Ureter (tissue), 1 donor: Measurements from ENCODE around the gene LRRC71. TPM values are rescaled to one million over a fixed set of nuclear protein-coding genes. Genes with fewer than 3 reads are reported as not detected.

ENCODE experiments used
- DNase-seq: peaks from one replicate; pipeline ENCODE4 v3.0.0-alpha.2; 2020; ENCODE audit warnings: low spot score
- total RNA-seq: library from RNA; stranded (reverse); gene quantifications from one replicate; pipeline ENCODE4 v1.2.4, GENCODE V29; 2023
- donor health status: DM: yes; HTN: yes; CAD: no.

The LRRC71 gene
- total RNA-seq, 1 donor from 2014 or later: not detected

GRCh38 chr1:156945881-156946661, 25.6 kb downstream of the LRRC71 start:
- DNase-seq: no peak

- no peak for DNase-seq
These were observed 26.7 kb downstream of the LRRC71 start for GRCh38 chr1:156947127-156947526.

- no peak for DNase-seq
These were observed 27.5 kb downstream of the LRRC71 start for GRCh38 chr1:156947818-156948525.

- DNase-seq: no peak
These were observed 28.3 kb downstream of the LRRC71 start for GRCh38 chr1:156948708-156949107.

GRCh38 chr1:156949127-156949526, 28.7 kb downstream of the LRRC71 start:
- no peak for DNase-seq

- no peak for DNase-seq
These were observed 30.9 kb downstream of the LRRC71 start for GRCh38 chr1:156951371-156951770.

- DNase-seq: no peak
These were observed 33.1 kb downstream of the LRRC71 start for GRCh38 chr1:156953571-156953970.

DNA sequence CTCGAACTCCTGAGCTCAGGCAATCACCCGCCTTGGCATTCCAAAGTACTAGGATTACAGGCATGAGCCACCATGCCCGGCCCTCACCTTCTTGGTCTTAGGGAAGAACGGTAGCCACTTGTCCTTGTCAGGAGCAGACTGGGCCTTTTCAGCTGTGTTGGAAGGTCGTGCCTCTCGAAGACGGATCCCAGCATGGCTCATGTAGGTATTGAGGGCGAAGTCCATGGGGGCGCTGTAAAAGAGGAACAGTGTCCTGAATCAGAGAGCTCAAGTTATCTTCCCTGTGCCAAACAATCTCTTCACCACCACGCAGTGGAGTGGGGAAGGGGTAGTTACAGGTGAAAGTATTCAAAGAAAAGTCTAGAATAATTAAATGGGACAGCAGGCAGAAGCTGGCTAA, 35.9 kb downstream of the LRRC71 start:
- DNase-seq: no peak

DNA sequence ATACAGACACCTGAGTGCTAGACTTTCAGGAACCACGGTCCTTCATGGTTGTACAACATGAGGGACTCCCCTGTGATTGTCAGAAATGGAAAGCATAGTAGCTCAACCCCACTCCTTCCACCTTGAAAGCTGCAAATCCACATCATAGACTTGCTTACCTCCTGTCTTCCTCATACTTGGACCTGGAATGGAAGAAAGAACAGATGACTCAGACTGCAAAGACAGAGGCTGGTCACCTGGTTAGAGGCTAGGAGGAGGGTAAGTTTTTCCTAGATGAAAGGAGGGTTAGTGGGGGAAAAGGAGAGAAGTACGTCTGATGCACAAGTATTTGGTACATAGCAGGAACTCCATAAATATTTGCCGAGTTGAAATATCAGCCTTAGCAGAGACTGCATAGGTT, 37.2 kb downstream of the LRRC71 start:
- DNase-seq: no peak

- DNase-seq: no peak
These were observed 37.8 kb downstream of the LRRC71 start for GRCh38 chr1:156958247-156958714.

GRCh38 chr1:156959414-156959813, 39.0 kb downstream of the LRRC71 start:
- DNase-seq: no peak

GRCh38 chr1:156959925-156960324, 39.5 kb downstream of the LRRC71 start:
- DNase-seq: no peak

GRCh38 chr1:156961709-156962108, 41.3 kb downstream of the LRRC71 start:
- no peak for DNase-seq

DNA sequence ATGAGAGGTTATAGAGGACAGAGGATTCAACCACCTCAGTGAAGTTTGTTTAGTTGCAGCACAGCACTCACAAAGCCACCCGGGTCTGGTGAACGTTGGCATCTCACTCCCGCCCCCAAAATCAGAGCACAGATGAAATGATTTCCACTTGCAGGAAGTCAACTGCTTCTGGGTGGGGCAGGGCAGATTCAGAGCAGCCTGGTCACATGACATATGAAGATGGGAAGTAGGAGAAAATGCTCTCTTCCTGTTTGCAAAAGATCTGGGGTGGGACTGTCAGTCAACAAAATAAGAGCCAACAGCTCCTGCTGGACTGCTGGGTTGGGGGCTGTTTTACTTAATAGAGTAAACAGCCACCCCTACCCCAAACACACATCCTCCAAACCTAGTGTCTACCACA, 43.2 kb downstream of the LRRC71 start:
- DNase-seq: no peak

- no peak for DNase-seq
These were observed 44.0 kb downstream of the LRRC71 start for GRCh38 chr1:156964441-156964840.

GRCh38 chr1:156969496-156969895, 49.1 kb downstream of the LRRC71 start:
- no peak for DNase-seq

- no peak for DNase-seq
These were observed 49.6 kb downstream of the LRRC71 start for GRCh38 chr1:156970017-156970416.

DNA sequence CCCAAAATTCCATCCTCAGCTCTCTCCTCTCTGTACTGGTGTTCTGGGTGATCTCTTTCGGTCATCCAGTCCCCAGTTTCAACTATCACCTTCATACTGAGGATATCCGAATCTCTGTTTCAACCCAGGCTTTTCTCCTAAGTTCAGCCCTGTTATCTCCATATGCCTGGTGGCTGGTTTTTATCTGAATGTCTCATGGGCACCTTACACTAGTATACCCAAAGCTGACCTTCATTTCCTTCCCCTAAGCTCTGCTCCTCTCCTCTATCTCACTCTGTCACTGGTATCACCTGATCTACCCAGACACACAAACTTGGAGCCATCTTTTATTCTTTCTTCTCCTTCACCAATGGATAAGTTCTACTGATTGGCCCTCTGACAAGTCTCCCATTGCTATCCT, 53.0 kb downstream of the LRRC71 start:
- no peak for DNase-seq

GRCh38 chr1:156975084-156975483, 54.7 kb downstream of the LRRC71 start:
- no peak for DNase-seq

- no peak for DNase-seq
These were observed 60.1 kb downstream of the LRRC71 start for GRCh38 chr1:156980551-156980950.
